ENCODE measurements around the gene THAP6.
A peak's percentile ranks its signal among the peaks of the same experiment; 100 is the strongest.
"Not testable (repeated sequence)": the region's sequence is repeated elsewhere in the genome, so short reads cannot be mapped to it uniquely, and the experiment has no call there.

Gene THAP6

GRCh38 chr4:75533926-75534325 lies 19.7 kb downstream of the THAP6 start:
- H3K27me3 ChIP-seq (ENCODE audit: low read depth); H3K4me3 ChIP-seq; in situ Hi-C loops (cut with MboI; ENCODE audit: low sequenced_read_pairs); DNase-seq (ENCODE audit: low spot score in 2 of 2): not testable (repeated sequence)
- peaks cover 17% of the 10 kb centered on the region for H3K9me3 ChIP-seq
- peaks cover 29% of the 10 kb centered on the region for H3K4me1 ChIP-seq
- H3K36me3 ChIP-seq (replicated peaks): peaks cover 23% of the 10 kb centered on the region

GRCh38 chr4:75537308-75537707 lies 23.0 kb downstream of the THAP6 start:
- H3K36me3 ChIP-seq (replicated peaks); H3K27me3 ChIP-seq (ENCODE audit: low read depth); in situ Hi-C loops (cut with MboI; ENCODE audit: low sequenced_read_pairs); H3K4me1 ChIP-seq; H3K4me3 ChIP-seq; DNase-seq (ENCODE audit: low spot score in 2 of 2); H3K9me3 ChIP-seq: not testable (repeated sequence)

- Histone ChIP-seq H3K4me3 (no peak overlapping the region), H3K4me1 (no peaks in the 10 kb centered on the region), H3K27me3 (ENCODE audit: low read depth) (no peaks in the 10 kb centered on the region), H3K36me3 (replicated peaks) (no peaks in the 10 kb centered on the region), H3K9me3 (no peaks in the 10 kb centered on the region)
- in situ Hi-C loops (cut with MboI; ENCODE audit: low sequenced_read_pairs): no loop called here
- no peak for DNase-seq (ENCODE audit: low spot score in 2 of 2)
These were observed 28.6 kb downstream of the THAP6 start for GRCh38 chr4:75542824-75543223.

- H3K4me1 ChIP-seq; H3K27me3 ChIP-seq (ENCODE audit: low read depth); H3K36me3 ChIP-seq (replicated peaks); H3K4me3 ChIP-seq; DNase-seq (ENCODE audit: low spot score in 2 of 2); in situ Hi-C loops (cut with MboI; ENCODE audit: low sequenced_read_pairs); H3K9me3 ChIP-seq: not testable (repeated sequence)
These were observed 29.9 kb downstream of the THAP6 start for GRCh38 chr4:75544220-75544619.

GRCh38 chr4:75544870-75545269 lies 30.6 kb downstream of the THAP6 start:
- in situ Hi-C loops (cut with MboI; ENCODE audit: low sequenced_read_pairs): no loop called here
- no peak overlapping the region for H3K4me3 ChIP-seq
- no peak for DNase-seq (ENCODE audit: low spot score in 2 of 2)
- no peaks in the 10 kb centered on the region for H3K9me3 ChIP-seq
- H3K36me3 ChIP-seq (replicated peaks): no peaks in the 10 kb centered on the region
- H3K4me1 ChIP-seq: no peaks in the 10 kb centered on the region
- H3K27me3 ChIP-seq (ENCODE audit: low read depth): no peaks in the 10 kb centered on the region

GRCh38 chr4:75545526-75545925 lies 31.3 kb downstream of the THAP6 start:
- in situ Hi-C loops (cut with MboI; ENCODE audit: low sequenced_read_pairs): no loop called here
- H3K4me3 ChIP-seq: no peak overlapping the region
- no peaks in the 10 kb centered on the region for H3K27me3 ChIP-seq (ENCODE audit: low read depth)
- H3K36me3 ChIP-seq (replicated peaks): no peaks in the 10 kb centered on the region
- H3K9me3 ChIP-seq: no peaks in the 10 kb centered on the region
- no peak for DNase-seq (ENCODE audit: low spot score in 2 of 2)
- H3K4me1 ChIP-seq: no peaks in the 10 kb centered on the region

GRCh38 chr4:75547647-75548387 lies 33.5 kb downstream of the THAP6 start:
- in situ Hi-C loops (cut with MboI; ENCODE audit: low sequenced_read_pairs): no loop called here
- Histone ChIP-seq H3K27me3 (ENCODE audit: low read depth) (no peaks in the 10 kb centered on the region), H3K4me3 (no peak overlapping the region), H3K9me3 (no peaks in the 10 kb centered on the region), H3K36me3 (replicated peaks) (no peaks in the 10 kb centered on the region), H3K4me1 (no peaks in the 10 kb centered on the region)
- peak in 1 of 2 experiments; percentile 46 for DNase-seq (ENCODE audit: low spot score in 2 of 2)

- Histone ChIP-seq H3K36me3 (replicated peaks) (no peaks in the 10 kb centered on the region), H3K4me3 (no peak overlapping the region), H3K9me3 (no peaks in the 10 kb centered on the region), H3K4me1 (no peaks in the 10 kb centered on the region), H3K27me3 (ENCODE audit: low read depth) (no peaks in the 10 kb centered on the region)
- DNase-seq (ENCODE audit: low spot score in 2 of 2): no peak
- in situ Hi-C loops (cut with MboI; ENCODE audit: low sequenced_read_pairs): no loop called here
These were observed 34.7 kb downstream of the THAP6 start for GRCh38 chr4:75549019-75549418.

- in situ Hi-C loops (cut with MboI; ENCODE audit: low sequenced_read_pairs): no loop called here
- no peak for DNase-seq (ENCODE audit: low spot score in 2 of 2)
- H3K9me3 ChIP-seq: no peaks in the 10 kb centered on the region
These were observed 38.2 kb downstream of the THAP6 start for GRCh38 chr4:75552452-75552851.

GRCh38 chr4:75555294-75556164 lies 41.3 kb downstream of the THAP6 start, which contains the start of gene ODAPH:
TSS of gene ODAPH (plus strand) at chr4:75556066. CDS start at chr4:75556083, 17 bp downstream.
- Histone ChIP-seq H3K9me3 (no peaks in the 10 kb centered on the region), H3K36me3 (replicated peaks) (no peaks in the 10 kb centered on the region), H3K27me3 (ENCODE audit: low read depth) (no peaks in the 10 kb centered on the region), H3K4me3 (no peak within 1 kb of the TSS), H3K4me1 (peaks cover 9% of the 10 kb centered on the region; the same call in 1 of the 2 replicates)
- DNase-seq (ENCODE audit: low spot score in 2 of 2): peak in 1 of 2 experiments; percentile 21
- in situ Hi-C loops (cut with MboI; ENCODE audit: low sequenced_read_pairs): no loop called here

More at GRCh38 chr4:75552452-75552851, 38.2 kb downstream of the THAP6 start:
- Histone ChIP-seq H3K4me3 (no peak overlapping the region), H3K4me1 (peaks cover 9% of the 10 kb centered on the region; the same call in 1 of the 2 replicates), H3K36me3 (replicated peaks) (no peaks in the 10 kb centered on the region), H3K27me3 (ENCODE audit: low read depth) (no peaks in the 10 kb centered on the region)

- H3K4me3 ChIP-seq: no peak overlapping the region
- DNase-seq (ENCODE audit: low spot score in 2 of 2): no peak
- no peaks in the 10 kb centered on the region for H3K36me3 ChIP-seq (replicated peaks)
- no peaks in the 10 kb centered on the region for H3K27me3 ChIP-seq (ENCODE audit: low read depth)
- no peaks in the 10 kb centered on the region for H3K9me3 ChIP-seq
- H3K4me1 ChIP-seq: peaks cover 13% of the 10 kb centered on the region
- in situ Hi-C loops (cut with MboI; ENCODE audit: low sequenced_read_pairs): no loop called here
These were observed 43.4 kb downstream of the THAP6 start for GRCh38 chr4:75557696-75558095.

- Histone ChIP-seq H3K9me3 (no peaks in the 10 kb centered on the region), H3K36me3 (replicated peaks) (no peaks in the 10 kb centered on the region), H3K27me3 (ENCODE audit: low read depth) (no peaks in the 10 kb centered on the region), H3K4me3 (no peak overlapping the region), H3K4me1 (peaks cover 4% of the 10 kb centered on the region)
- in situ Hi-C loops (cut with MboI; ENCODE audit: low sequenced_read_pairs): no loop called here
- DNase-seq (ENCODE audit: low spot score in 2 of 2): peak; percentile 9 to 30
These were observed 47.5 kb downstream of the THAP6 start for GRCh38 chr4:75561789-75562188.

GRCh38 chr4:75564023-75564422 lies 49.8 kb downstream of the THAP6 start:
- Histone ChIP-seq H3K9me3 (no peaks in the 10 kb centered on the region), H3K36me3 (replicated peaks) (no peaks in the 10 kb centered on the region), H3K27me3 (ENCODE audit: low read depth) (no peaks in the 10 kb centered on the region), H3K4me3 (no peak overlapping the region), H3K4me1 (peaks cover 4% of the 10 kb centered on the region)
- DNase-seq (ENCODE audit: low spot score in 2 of 2): no peak
- in situ Hi-C loops (cut with MboI; ENCODE audit: low sequenced_read_pairs): no loop called here

- Histone ChIP-seq H3K4me1 (peaks cover 4% of the 10 kb centered on the region), H3K4me3 (no peak overlapping the region), H3K9me3 (no peaks in the 10 kb centered on the region), H3K36me3 (replicated peaks) (no peaks in the 10 kb centered on the region), H3K27me3 (ENCODE audit: low read depth) (no peaks in the 10 kb centered on the region)
- in situ Hi-C loops (cut with MboI; ENCODE audit: low sequenced_read_pairs): no loop called here
- no peak for DNase-seq (ENCODE audit: low spot score in 2 of 2)
These were observed 51.2 kb downstream of the THAP6 start for GRCh38 chr4:75565481-75565880.

Data from HAP-1 (cell line).